NCI-H526 treated with DMSO at 0.1 percent for 48 hours (cell line): ENCODE results near the gene SPTA1.
"Not testable (repeated sequence)": the region's sequence is repeated elsewhere in the genome, so short reads cannot be mapped to it uniquely, and the experiment has no call there.

Experiments
- DNase-seq: peaks from one replicate; lab custom pipeline; 2025; lab: John Stamatoyannopoulos, UW

The SPTA1 gene

DNA sequence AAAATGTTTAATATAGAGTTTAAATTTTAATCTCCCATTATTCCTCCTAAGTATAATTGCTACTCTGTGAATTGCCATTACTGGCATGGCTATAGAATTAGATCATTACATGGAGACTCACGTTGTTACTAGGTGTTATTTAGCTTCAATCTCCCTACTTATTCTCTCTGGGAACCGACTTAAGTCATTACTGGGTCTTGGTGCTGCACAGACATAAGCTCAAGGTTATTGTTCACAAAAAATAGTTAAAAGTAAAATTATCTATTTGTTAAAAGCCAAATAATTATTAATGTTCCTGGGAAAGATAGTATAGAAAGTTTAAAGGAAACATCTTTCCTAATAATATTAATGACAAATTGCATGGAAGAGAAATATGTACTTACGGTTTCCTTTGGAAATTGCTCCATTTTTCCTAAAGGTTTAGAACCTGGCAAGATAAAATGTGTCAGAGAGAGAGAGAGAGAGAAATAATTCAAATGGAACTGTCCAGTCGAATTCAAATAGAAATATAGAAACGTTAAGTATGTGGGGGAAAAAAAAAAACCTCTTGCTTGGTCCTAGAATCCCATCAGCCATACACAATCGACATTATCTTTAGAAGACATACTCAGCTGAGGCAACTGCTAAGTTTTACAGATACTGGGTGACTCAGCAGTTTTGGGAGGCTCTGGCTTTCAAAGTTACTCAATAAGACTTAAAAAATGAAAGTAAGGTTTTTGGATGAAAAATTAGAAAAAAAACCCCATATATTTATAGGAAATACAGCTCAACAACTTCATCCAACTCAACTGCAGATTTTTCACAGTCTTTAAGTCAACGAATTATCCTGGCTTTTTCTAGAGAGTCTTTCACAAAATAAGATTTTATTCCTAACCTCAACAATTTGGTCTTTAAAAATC lies at the start of gene SPTA1:
TSS of gene SPTA1 (minus strand) at position 605 of the 899 bp plus-strand sequence. CDS start at position 407, 198 bp downstream.
- DNase-seq = no peak

- DNase-seq = no peak
Measured at GRCh38 chr1:158735848-158736247, 49.3 kb upstream of the SPTA1 start.

DNA sequence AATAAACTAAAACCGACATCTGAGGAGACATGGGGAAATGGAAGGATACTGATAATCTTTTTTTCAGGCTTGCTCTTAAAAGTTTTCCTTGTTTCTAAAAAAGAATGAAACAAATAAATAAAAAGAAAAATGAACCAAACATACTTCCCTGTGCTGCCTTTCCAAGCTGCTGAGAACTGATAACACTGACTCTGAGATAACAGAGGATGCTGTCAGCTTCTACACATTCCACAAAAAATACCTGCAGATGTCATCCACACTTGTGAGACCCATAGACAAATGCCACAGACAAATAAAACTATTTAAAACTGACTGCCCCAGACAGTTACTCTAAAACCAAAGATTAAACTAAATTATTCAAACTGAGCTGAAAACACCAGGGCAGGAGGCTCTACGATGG lies 46.0 kb upstream of the SPTA1 start:
- no peak for DNase-seq

DNA sequence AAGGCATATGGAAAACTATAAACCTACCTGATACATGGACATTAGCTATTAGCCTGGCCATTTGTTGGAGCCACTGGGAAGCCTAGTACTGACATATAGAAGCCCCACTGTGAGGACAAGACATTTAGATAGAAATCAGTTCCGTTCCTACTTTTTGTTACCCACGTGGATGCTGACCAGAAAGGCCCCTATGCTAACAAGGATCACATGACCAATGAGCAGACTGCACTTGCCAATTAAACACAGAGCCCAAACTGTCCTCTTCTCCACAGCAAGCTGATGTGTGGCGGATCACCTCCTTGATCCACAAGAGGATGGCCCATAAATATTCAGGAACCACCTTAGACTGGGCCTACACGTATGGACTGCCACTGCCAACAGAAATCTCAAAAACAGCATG lies 45.2 kb upstream of the SPTA1 start:
- no peak for DNase-seq

GRCh38 chr1:158730453-158730852 lies 43.9 kb upstream of the SPTA1 start:
- DNase-seq = no peak

DNA sequence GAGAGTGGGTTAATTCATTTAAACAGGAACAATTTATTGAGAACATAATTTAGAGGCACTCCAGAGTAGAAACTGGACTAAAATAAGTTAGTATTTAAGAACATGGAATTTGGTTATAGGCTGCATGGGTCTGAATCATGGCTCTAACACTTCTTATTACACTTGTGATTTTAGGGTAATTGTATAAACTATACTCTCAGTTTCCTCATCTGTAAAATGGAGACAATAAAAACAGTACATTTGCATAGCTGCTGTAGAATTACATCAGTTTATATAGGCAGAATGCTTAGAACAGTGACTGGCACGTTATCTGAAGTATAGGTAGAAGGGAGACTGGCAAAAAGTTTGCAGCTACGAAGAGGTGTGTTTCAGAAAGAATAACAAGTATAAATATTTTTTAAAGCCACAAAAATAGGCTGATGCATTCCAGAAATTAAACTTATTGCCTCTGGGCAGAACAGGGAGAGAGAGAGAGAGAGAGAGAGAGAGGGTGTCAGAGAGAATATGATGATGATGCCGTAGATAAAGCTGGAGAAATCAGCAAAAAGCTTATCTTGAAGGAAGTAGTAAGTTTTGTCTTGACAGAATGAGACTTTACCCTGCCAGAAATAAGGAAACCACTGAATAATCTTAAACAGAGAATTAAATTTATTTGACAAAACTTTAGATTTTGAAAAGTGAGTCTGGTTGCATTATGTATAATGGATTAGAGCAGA lies 42.2 kb upstream of the SPTA1 start:
- no peak for DNase-seq

DNA sequence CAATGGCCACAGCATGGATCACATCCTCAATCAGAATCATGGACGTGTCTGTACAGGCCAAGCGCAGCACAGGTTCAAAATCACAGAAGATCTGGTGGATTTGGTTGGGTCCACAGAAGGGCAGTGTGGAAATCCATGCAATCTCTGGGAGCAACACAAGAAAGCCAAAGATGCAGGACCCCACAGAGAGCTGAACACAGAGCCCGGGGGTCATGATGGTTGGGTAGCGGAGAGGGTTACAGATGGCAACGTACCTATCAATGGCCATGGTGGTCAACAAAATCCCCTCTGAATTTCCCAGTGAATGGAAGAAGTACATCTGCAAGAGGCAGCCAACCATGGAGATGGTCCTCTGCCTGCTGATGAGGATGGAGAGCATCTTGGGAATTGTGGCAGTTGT lies 37.9 kb upstream of the SPTA1 start:
- DNase-seq = no peak

DNA sequence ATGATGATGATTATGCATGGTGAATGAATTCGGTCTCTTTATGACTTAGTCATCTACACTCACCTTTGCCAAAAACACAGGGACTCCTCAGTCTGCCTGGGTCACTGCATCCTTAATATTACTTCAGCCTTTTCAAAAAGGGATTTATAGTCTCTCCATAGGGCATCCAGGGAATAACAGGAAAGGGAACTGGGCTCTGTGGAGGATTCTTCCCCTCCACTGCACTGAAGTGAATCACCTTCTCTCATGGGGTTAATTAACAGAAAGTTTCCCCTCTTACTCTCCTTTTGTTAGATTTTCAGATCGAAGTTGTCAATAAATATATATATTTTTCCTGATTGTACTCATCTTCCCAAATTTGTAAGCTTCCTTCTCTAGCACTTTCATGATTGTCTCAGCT lies 34.1 kb upstream of the SPTA1 start, which contains the start of gene OR6K3:
TSS of gene OR6K3 (minus strand) at position 101 of the 400 bp plus-strand sequence. CDS start 2,605 bp downstream, outside the sequence.
- no peak for DNase-seq

DNA sequence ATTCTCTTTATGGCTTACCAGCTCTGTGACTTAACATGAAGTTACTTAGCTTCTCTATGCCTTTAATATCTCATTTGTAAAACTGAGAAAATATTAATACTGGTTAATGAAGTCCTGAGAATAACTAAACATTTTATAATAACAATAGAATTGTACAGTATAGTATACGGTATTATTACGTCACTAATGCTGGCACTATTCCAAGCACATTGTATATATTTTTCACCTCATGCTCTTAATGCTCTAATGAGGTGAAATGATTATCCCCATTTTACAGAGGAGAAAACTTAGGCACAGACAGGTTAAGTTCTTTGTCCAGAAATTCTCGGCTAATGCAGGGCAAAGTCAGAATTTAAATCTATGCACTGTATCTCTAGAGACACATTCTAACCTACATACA lies 33.1 kb upstream of the SPTA1 start:
- DNase-seq = no peak

- no peak for DNase-seq
Measured at GRCh38 chr1:158717344-158717743, 30.8 kb upstream of the SPTA1 start.

GRCh38 chr1:158716335-158716734 lies 29.8 kb upstream of the SPTA1 start:
- DNase-seq = no peak

GRCh38 chr1:158714754-158715153 lies 28.2 kb upstream of the SPTA1 start:
- no peak for DNase-seq

- no peak for DNase-seq
Measured at GRCh38 chr1:158711098-158711497, 24.6 kb upstream of the SPTA1 start.

- DNase-seq = no peak
Measured at GRCh38 chr1:158706096-158706495, 19.6 kb upstream of the SPTA1 start.

DNA sequence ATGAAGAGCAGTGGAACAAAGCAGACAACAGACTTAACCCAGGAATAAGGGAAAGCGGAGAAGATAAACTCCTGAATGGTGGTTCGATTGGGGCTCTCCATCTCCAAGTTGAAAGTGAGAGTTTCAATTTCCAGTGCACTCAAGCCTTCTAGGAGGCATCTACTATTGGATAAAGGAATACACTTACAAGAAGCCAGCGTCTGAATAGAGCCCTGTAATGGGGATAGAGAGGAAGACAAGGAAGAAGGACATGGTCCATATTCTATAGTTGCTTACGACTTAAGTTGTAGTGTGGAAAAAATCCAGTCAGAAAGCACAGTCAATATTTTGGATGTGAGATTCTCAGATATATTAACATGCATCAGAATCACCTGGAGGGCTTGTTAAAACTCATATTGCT lies 14.0 kb upstream of the SPTA1 start, which contains the start of gene OR6K2:
TSS of gene OR6K2 (minus strand) at position 101 of the 400 bp plus-strand sequence. CDS start at position 101, 0 bp downstream.
- DNase-seq = no peak

- DNase-seq = no peak
Measured at GRCh38 chr1:158694596-158694995, 8.1 kb upstream of the SPTA1 start.

DNA sequence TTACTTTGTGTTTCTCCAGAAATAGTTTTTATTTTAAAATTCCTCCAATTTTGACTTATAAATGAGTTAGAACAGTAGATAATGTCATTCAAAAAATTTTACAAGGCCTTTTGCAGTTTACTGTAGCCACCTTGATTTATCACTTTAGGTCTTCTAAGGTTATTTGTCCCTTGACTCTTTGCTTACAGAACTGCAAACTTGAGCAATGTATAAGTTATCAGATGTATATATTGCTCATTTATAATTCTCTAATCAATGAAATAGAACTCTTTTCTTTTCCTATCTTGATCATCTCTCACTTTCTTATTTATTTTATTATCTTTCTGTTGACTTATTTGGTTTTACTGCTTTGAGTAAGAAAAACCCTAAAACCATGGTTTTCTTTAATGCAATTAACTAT lies 5.8 kb upstream of the SPTA1 start:
- DNase-seq = no peak

DNA sequence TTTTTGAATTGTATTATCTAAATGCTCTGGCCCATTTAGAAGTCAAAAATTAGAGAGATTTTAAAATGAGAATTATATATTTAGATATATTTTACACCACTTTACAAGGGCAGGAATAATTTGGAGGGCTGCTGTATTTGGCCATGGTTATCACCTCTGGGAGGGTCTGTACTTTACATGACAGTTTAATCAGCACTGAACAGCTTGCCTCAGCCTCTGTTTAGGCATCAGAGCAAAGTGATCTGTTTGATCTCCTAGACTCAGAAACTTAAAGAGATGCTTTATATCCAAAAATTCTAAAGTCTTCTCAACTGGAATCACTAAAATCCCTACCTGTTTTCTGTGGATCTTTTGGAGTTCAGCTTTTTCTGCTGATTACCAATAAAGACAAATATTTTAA lies 5.4 kb upstream of the SPTA1 start:
- no peak for DNase-seq

DNA sequence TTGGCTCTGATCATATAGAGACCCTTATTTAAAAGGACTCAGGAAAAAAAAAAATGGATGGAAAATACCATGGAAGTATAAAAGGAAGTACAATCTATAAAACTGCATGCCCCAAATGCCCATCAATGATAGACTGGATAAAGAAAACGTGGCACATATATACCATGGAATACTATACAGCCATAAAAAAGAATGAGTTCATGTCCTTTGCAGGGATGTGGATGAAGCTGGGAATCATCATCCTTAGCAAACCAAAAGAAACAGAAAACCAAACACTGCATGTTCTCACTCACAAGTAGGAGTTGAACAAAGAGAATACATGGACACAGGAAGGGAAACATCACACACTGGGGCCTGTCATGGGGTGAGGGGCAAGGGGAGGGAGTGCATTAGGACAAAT lies 4.6 kb upstream of the SPTA1 start:
- DNase-seq = not testable (repeated sequence)

GRCh38 chr1:158689875-158690274 lies 3.4 kb upstream of the SPTA1 start:
- DNase-seq = no peak

DNA sequence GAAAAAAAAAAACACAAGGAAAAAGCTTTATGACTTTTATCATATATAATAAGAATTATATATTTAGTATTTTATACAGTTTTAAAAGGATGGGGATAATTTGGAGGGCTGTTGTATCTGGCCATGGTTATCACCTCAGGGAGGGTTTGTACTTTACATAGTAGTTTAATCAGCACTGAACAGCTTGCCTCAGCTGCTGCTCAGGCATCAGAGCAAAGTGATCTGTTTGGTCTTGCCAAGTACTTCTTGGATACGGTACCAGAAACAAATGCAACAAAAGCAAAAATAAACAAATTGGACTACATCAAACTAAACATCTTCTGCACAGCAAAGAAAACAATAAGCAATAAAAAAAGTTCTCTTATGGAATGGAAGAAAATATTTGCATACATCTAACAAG lies 2.6 kb upstream of the SPTA1 start:
- no peak for DNase-seq

DNA sequence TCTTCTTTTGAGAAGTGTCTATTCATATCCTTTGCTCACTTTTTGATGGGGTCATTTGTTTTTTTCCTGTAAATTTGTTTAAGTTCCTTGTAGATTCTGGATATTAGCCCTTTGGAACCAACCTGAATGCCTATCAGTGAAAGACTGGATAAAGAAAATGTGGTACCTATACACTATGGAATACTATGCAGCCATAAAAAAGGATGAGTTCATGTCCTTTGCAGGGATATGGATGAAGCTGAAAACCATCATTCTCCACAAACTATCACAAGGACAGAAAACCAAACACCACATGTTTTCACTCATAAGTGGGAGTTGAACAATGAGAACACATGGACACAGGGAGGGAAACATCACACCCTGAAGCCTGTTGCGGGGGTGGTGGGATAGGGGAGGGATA lies 1.8 kb upstream of the SPTA1 start:
- DNase-seq = not testable (repeated sequence)

GRCh38 chr1:158687037-158687436 lies 522 bp upstream of the SPTA1 start:
- no peak for DNase-seq
